ENCODE results near the gene MVK.

The MVK gene

GRCh38 chr12:109580684-109581333, 7.2 kb downstream of the MVK start:
- no peak overlapping the region for H3K4me3 ChIP-seq (ENCODE audit: low read depth, low read length)
- no peak for DNase-seq (ENCODE audit: low read depth)
- TF ChIP-seq POLR2A (IDR thresholded peaks at IDR 0.05; ENCODE audit: extremely low read depth, insufficient read length) (no peak), MYC (IDR thresholded peaks at IDR 0.05; ENCODE audit: low read depth, low read length) (no peak), MAX (IDR thresholded peaks at IDR 0.05; ENCODE audit: low read depth, low read length) (no peak)
- TF ChIP-seq, protein P1, sequence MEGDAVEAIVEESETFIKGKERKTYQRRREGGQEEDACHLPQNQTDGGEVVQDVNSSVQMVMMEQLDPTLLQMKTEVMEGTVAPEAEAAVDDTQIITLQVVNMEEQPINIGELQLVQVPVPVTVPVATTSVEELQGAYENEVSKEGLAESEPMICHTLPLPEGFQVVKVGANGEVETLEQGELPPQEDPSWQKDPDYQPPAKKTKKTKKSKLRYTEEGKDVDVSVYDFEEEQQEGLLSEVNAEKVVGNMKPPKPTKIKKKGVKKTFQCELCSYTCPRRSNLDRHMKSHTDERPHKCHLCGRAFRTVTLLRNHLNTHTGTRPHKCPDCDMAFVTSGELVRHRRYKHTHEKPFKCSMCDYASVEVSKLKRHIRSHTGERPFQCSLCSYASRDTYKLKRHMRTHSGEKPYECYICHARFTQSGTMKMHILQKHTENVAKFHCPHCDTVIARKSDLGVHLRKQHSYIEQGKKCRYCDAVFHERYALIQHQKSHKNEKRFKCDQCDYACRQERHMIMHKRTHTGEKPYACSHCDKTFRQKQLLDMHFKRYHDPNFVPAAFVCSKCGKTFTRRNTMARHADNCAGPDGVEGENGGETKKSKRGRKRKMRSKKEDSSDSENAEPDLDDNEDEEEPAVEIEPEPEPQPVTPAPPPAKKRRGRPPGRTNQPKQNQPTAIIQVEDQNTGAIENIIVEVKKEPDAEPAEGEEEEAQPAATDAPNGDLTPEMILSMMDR (IDR thresholded peaks at IDR 0.05; ENCODE audit: low read depth, low read length) = no peak

DNA sequence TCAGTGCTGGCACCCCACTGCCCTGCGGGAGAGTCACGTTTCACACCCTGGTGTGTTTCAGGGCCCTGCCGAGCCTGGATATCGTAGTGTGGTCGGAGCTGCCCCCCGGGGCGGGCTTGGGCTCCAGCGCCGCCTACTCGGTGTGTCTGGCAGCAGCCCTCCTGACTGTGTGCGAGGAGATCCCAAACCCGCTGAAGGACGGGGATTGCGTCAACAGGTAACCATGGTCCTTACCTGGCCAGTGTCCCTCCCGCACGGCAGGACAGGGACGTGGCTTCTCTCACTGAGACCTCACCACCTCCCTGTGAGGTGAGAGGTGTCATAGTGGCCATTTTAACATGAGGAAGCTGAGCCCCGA, 7.7 kb downstream of the MVK start:
- no peak for DNase-seq (ENCODE audit: low read depth)
- TF ChIP-seq MYC (IDR thresholded peaks at IDR 0.05; ENCODE audit: low read depth, low read length) (no peak), MAX (IDR thresholded peaks at IDR 0.05; ENCODE audit: low read depth, low read length) (no peak), POLR2A (IDR thresholded peaks at IDR 0.05; ENCODE audit: extremely low read depth, insufficient read length) (no peak)
- TF ChIP-seq, protein P1 (IDR thresholded peaks at IDR 0.05; ENCODE audit: low read depth, low read length) = no peak
- no peak overlapping the region for H3K4me3 ChIP-seq (ENCODE audit: low read depth, low read length)

DNA sequence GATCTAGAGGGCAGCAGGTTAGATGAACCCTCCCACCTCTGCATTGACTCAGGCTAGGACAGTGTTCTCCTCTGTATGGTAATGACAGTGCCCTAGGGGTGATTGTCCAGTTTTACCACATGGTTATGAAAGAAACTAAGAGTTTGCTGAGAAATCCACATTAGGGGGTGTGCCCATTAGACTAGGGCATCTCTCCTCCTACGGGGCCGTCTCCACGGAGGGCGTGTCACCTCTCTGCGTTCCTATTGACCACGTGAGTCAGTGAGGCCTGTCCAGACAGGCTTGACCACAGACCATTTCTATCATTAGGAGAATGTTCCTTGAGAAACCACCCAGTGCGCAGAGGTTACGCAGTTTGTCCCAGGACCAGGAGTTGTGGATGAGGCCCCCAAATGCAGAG, 8.3 kb downstream of the MVK start:
- TF ChIP-seq MAX (IDR thresholded peaks at IDR 0.05; ENCODE audit: low read depth, low read length) (no peak), POLR2A (IDR thresholded peaks at IDR 0.05; ENCODE audit: extremely low read depth, insufficient read length) (no peak), MYC (IDR thresholded peaks at IDR 0.05; ENCODE audit: low read depth, low read length) (no peak)
- TF ChIP-seq, protein P1 (IDR thresholded peaks at IDR 0.05; ENCODE audit: low read depth, low read length) = no peak
- DNase-seq (ENCODE audit: low read depth) = no peak
- H3K4me3 ChIP-seq (ENCODE audit: low read depth, low read length) = no peak overlapping the region

DNA sequence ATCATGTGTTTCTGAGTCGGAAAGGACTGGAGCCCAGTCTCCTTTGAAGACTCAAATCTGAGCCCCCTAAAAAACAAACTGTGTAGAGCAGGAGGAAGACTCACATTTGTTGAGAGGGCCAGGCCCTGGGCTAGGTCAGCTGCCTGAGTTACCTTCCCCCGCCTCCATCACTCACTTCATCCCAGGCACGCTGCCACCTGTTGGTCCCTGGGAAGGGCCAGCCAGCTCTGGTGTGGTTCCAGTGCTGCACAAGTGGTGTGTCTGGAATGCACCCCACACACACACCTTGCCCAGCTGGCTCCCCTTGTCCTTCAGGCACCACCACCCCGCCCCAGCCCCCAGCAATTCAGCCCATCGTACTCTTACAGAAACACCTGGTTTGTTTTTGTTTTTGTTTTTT, 9.0 kb downstream of the MVK start:
- DNase-seq (ENCODE audit: low read depth) = no peak
- H3K4me3 ChIP-seq (ENCODE audit: low read depth, low read length) = no peak overlapping the region
- TF ChIP-seq, protein P1 (IDR thresholded peaks at IDR 0.05; ENCODE audit: low read depth, low read length) = no peak

DNA sequence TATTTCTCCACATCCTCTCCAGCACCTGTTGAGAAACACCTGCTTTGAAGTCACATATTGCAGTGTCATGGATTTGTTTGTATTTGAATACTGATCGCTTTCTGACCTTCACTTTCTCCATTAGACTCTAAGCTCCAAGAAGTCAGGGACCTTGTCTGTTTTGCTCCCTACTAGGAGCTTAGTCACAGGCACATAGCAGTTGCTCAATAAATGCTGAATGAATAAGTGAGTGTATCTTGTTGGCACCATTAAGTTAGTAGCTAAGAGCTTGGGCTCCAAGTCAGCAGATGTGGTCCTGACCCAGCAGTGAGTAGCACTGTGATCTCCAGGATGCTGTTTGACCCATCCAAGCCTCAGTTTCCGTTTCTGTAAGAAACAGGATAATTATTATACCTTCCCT, 10.1 kb downstream of the MVK start:
- no peak for DNase-seq (ENCODE audit: low read depth)
- TF ChIP-seq POLR2A (IDR thresholded peaks at IDR 0.05; ENCODE audit: extremely low read depth, insufficient read length) (no peak), MAX (IDR thresholded peaks at IDR 0.05; ENCODE audit: low read depth, low read length) (no peak), MYC (IDR thresholded peaks at IDR 0.05; ENCODE audit: low read depth, low read length) (no peak)
- TF ChIP-seq, protein P1 (IDR thresholded peaks at IDR 0.05; ENCODE audit: low read depth, low read length) = no peak

More for the DNA sequence above, 10.1 kb downstream of the MVK start:
- no peak overlapping the region for H3K4me3 ChIP-seq (ENCODE audit: low read depth, low read length)

All from NB4 (cell line).